NT2/D1 (cell line): ENCODE measurements around the gene ENTREP1.

Experiments
- SUZ12 ChIP-seq: IDR thresholded peaks from 2 replicates; pipeline ENCODE4 v1.6.1; 2011; ENCODE audit not compliant: insufficient read length, insufficient read depth; ENCODE audit errors: extremely low read depth
- YY1 ChIP-seq: IDR thresholded peaks from 2 replicates; pipeline ENCODE4 v1.6.1; 2011; ENCODE audit not compliant: insufficient read length, insufficient read depth
- ZNF274 ChIP-seq: IDR thresholded peaks from 2 replicates; pipeline ENCODE4 v1.6.1; 2011; ENCODE audit warnings: mild to moderate bottlenecking, low read depth, low read length

DNA sequence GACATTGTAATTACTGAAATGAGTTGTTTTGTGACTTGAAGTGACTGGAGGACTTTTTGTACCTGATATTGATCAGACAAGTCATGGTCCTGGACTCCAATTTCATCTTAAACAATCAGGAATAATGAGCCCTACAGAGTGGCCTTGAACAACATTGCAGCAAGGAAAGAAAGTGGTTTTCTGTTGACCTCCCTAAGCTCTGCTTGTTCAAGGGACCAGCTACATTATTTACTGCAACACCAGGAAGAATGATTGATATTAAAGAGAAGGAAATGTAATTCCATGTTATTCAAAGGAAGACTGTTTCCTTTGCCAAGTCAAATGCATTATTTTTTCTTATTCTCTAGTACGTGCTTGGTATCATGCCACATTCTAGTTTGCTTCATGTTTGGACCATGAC, 22.6 kb downstream of the ENTREP1 start:
- TF ChIP-seq YY1 (no peak), ZNF274 (no peak), SUZ12 (no peak)
